ENCODE results near the gene CCDC178. TPM values are rescaled to one million over a fixed set of nuclear protein-coding genes. Genes with fewer than 3 reads are reported as not detected.
A peak's percentile ranks its signal among the peaks of the same experiment; 100 is the strongest.

CCDC178 gene
- total RNA-seq, 1 donor from 2014 or later = not detected

DNA sequence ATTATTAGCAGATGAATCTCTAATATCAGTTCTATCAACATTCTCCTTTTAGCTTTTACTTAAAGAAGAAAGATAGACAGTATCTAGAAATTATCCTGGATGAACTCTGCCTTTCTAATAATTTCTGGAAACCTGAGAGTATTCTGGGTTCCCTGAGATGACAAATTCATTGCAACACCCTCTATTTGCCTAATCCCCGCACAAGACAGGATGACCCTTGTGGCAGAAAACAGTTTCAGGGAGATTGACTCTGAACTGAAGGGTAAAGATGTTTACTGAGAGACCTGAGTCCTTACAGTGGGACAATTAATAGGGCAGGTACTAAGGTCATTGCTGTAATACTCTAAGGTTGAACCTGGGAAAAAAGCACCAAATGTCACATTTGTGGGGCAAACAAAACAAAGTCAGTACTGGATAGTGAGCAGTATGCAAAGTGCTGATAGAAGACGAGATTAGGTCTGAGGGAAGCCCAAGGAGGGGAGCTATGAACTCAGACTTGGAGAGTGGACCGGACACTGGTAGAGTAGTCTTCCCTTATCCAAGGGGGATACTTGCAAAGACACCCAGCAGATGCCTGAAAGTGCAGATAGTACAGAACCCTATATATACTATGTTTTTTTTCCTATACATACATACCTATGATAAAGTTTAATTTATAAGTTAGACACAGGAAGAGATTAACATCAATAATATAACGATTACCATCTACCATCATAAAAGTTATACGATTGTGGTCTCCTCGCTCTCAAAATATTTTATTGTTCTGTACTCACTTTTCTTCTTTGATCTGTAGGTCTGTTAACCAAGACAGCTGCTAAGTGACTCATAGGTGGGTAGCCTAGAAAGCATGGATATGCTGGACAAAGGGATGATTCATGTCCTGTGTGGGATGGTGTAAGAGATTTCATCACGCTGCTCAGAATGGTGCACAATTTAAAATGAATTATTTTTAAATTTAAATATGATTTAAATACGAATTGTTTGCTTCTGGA, 519.4 kb downstream of the CCDC178 start:
- DNase-seq (ENCODE audit: low read depth) = peak; percentile 89

DNA sequence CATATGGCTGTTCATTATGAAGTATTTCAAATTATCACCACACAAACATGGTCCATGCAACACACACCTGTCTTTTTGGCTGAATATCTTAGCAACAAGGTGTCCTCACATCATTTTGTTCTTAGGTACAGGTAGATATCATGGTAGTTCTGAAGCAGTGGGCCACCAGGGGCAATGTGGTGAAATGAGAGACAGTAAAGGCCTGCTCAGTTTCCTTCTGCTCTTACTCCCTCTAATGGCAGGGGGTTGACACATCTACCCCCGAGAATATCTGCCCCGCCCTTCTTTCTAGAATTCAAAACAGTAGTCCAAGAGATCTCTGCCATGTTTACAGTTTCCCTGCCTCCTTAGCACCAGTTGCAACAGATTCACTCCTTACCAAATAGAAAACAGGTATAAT, 520.7 kb downstream of the CCDC178 start:
- peak; percentile 61 for DNase-seq (ENCODE audit: low read depth)

DNA sequence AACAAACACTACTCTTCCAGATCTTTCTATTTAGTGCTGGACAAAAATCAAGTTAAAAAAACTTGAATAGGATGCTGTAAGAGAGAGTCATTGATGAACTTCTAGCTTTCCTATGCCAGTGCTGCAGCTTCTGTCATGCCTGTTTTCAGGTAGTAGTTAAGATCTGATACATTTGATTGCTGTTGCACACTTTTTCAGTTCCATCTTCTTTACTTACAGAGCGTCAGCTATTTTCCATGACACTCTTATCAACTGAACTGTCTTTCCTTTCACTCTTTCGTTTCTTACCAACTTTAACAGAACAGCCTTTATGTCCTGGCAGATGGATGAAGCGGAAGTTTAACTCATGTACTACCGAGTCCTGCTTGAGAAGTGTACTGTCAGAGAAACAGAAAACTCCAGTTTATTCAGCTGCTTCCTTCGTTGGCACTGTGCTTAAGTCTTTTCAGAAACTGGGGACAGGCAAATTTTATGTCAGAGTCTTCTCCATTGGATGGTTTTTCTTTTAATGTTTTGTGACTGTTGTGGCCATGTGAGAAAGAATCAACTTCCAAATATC, 521.8 kb downstream of the CCDC178 start:
- DNase-seq (ENCODE audit: low read depth) = no peak

DNA sequence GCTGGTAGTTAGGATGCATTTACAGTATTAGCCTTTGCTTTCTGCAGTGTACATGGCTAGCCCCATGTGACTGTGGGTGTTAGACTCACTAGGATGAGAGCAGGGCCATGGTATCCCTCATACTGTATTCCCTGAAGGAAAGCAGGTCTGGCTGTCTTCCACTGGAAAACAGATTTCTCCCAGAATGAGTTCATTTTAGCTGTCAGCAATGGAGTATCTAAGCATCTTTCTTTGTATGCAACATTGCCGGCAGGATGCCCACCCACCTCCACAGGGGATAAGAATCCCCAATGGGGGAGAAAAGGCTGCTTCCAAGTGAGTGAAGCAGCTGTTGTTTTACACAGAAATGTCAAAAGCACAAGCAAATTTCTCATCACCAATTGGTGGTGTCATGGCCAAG, 525.0 kb downstream of the CCDC178 start:
- DNase-seq (ENCODE audit: low read depth) = no peak

DNA sequence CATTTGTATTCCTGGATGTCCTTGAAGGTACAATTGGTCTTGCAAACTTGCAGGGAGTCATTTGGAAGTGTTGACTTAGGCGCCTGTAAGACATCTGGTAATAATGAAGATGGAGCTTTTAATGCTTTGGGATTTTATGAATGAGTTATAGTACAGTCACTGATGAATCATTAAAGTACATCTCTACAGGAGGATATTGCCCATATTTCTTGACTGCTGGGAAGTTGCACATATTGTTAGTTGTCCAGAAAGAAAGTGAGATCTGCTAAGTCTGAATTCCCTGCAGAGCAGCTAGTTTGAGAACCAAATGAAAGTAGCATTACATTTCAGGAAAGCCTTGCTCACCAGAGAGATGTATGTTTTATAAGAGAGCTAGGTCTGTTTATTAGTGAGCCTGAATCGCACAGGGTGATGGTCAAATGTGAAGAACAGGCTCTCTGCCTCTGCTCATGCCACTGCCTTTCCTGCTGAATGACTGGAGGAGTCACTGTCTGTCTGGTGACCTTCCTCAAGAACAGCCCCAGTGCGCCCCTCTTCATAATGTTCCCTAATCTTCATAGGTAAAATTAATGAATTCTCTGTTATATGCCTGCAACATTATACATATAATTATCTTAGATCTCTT, 528.7 kb downstream of the CCDC178 start:
- peak; percentile 17 for DNase-seq (ENCODE audit: low read depth)

DNA sequence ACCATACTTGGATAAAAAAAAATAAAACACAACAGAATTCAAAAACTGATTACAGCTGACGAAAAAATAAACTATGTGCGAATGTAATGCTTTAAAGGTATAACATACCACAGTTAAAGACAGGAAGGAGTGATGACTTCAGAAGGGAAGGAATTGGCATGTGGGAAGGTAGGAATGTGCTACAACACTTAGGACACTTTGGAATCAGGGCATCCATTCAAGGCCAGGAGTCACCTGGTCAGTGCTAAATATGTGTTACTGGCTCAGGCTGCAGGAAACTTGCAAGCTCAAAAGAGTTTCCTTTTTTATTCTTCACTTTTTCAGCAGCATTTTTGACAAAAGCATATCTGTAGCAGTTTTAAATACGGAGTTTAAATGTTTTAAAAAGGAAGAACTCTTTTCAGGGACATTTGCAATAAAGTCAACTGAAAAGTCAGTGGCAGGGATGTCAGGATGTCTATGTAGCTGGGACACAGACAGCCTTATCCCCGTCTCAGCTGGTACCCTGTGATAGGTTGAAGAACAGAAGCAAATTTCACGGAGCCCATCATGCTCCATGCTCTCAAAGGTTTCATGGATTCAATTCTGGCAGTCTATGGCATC, 529.7 kb downstream of the CCDC178 start:
- no peak for DNase-seq (ENCODE audit: low read depth)

DNA sequence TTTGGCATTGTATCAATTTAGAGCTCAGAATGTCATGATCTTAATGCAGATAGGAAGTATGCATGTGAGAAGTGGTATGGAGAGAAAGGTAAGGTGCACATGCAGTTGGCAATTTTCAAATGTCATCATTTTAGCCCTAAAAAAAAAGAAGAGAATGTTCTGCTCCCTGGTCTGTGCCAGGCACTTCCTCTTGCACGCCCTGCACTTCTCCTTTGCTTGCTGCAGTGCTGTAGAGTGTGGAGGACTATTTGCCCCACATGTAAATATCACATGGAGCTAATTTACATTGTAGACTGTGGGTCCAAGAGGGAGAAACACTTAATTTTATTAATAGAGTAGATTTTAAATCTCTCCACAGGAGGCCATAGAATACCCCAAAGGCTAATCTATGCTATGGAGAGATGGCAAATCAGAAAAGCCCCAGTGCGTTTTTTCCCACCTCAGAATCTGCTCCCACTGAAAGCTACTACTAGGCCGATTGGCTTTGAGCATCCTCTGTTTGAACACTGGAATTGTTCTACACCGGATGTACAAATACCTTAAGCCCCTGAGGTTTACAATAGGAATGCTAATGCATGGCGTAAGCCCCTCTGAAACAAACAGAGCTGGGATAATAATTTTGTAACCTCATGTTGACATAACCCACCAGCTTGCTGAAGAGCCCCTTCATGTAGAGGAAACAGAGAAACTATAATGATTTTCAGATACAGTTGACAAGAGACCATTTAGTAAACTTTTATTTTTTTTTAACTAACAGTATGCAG, 530.5 kb downstream of the CCDC178 start:
- DNase-seq (ENCODE audit: low read depth) = no peak

DNA sequence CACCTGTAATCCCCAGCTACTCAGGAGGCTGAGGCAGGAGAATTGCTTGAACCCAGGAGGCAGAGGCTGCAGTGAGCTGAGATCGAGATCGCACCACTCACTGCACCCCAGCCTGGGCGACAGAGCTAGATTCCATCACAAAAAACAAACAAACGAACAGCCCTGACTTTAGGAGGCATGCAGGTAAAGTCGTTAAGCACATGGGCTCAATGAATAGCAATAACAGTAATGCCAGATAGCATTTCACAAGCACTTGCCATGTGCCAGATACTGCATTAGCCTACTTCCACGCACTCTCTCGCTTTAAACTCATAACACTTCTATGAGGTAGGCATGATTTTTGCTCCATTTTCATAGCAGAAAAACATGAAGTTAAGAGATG, 532.1 kb downstream of the CCDC178 start:
- no peak for DNase-seq (ENCODE audit: low read depth)

DNA sequence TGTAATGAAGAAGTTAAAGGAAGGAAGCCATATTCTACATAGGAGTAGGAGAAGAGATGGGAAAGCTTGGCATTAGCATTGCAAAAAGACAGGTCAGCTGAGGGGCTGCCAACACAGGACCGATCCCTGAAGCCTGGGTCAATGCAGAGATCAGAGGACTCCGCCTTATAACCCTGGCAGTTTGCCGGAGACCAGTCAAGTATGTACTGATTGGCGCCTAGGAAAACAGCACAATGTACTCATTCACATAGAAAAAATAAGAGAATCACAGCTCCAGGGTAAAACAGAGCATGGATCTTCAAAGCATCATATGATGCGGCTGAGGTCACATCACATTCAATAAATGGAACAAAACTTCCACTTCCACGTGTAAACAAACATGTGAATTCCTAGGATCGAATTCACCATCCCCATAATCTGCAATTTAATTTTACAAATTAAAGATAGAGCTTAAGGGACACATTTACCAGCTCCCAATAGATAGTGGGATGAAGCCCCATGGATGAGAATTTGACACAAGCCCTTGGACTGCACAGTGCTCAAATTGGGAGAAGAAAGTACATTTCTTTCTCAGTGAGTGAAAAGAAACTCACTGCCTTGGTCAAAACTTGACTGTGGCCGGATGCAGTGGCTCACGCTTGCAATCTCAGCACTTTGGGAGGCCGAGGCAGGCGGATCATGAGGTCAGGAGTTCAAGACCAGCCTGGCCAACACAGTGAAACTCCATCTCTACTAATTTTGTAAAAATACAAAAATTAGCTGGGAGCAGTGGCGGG, 532.7 kb downstream of the CCDC178 start:
- no peak for DNase-seq (ENCODE audit: low read depth)

DNA sequence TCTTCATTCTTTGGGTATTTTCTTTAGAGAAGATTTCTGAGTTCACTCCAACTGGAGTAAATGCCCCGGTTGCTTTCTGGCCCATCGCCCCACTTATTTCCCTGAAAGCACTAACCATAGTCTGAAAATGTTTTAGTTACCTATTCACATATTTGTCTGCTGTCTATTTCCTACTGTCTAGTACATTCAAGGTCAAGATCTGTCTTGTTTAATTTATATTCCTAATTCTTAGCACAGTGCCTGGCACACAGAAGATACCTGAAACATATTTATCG, 533.3 kb downstream of the CCDC178 start:
- DNase-seq (ENCODE audit: low read depth) = no peak

DNA sequence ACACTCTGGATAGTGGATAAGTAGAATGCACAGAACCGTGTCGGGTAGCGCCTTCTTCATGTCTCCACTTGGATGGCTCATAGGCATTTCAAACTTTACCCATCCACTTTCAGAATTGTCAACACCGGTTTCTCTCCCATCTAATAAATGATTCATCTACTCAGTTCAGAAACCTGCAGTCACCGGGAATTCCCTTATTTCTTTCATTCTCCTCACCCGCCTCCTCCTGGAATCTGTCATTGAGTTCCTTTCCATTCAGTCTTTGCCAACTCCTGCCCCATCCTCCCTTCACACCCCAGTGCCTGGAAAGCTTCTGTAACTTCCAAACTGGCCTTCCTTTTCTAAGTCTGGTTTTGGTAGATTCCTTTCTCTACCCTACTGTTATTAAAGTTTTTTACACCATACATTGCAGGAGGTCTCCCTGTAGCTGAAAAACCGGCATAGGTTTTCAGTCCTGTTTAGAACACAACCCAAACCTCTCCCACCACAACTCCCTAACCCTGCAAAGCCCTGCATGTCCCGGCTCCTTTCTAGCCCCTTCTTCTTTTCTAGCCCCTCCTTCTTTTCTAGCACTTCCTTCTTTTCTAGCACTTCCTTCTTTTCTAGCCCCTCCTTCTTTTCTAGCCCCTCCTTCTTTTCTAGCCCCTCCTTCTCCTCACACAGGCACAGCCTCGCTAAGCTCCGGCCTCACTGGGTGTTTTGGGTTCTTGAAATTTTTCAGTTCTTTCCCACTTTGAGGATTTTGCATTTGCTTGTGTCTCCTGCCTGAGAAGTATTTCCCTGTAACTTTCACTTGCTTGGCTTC, 533.8 kb downstream of the CCDC178 start:
- no peak for DNase-seq (ENCODE audit: low read depth)

DNA sequence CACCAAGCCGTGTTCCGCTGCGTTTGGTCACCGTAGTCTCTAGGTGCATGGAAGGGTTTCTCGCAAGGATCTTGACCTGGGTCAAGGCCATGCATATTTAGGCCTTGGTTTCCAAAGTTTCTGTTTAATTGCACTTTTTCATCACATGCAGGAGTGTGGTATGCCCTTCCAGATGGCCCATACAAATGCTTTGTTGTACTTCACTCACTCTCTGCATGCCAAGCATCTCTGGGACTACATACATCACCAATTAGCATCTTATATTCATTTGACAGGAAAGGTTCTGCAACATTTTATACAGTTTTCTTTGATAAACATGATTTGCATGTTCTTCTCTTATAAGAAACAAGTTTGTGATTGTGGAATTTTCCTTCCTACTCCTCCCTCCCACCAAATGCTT, 534.9 kb downstream of the CCDC178 start:
- no peak for DNase-seq (ENCODE audit: low read depth)

DNA sequence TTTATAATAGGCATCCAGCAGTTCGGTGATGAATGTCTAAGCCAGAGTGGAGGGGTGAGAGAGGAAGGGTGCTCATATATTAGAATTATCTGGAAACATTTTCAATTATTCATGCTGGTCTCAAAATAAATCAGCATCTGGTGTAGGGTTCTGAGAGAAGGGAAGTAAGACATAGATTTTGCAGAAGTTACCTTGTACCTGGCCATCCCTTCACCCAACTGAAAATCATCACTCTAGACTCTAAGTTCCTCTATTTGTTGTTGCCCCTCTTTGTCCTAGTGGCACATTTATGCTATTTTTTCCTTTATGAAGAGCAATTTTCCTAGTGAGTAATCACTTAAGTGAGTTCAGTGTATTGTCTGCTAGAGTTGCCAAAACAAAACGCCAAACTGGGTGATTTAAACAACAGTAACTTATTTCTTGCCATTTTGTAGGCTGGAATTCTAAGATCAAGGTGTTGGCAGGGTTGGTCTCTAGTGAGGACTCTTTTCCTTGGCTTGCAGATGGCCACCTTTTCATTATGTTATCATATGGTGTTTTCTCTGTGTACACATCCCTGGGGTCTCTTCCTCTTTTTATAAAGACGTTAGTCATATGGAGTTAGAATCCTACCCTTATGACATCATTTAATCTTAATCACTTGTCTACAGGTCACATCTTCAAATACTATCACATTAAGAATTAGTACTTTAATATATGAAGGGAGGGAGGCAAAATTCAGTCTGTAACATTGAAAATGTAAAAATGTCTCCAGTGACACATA, 537.8 kb downstream of the CCDC178 start:
- DNase-seq (ENCODE audit: low read depth) = no peak

DNA sequence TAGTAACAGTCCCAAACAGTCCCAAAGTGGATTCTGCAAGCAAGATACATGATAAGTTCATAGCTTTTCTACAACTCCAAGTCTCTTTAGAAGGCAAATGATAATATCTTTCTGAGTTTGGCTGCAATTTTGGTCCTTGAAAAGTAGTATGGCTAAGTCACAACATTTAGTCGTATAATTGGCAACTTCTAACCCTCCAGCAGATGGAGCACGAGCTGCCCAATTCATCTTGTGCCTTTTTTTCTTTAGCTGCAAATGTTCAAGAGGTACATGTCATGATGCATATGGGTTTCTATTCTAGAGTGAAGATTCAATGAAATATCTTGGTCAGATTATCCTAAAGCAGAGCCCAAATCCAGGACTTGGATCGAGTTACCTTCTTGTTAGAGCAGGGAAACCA, 540.7 kb downstream of the CCDC178 start:
- peak; percentile 44 for DNase-seq (ENCODE audit: low read depth)

DNA sequence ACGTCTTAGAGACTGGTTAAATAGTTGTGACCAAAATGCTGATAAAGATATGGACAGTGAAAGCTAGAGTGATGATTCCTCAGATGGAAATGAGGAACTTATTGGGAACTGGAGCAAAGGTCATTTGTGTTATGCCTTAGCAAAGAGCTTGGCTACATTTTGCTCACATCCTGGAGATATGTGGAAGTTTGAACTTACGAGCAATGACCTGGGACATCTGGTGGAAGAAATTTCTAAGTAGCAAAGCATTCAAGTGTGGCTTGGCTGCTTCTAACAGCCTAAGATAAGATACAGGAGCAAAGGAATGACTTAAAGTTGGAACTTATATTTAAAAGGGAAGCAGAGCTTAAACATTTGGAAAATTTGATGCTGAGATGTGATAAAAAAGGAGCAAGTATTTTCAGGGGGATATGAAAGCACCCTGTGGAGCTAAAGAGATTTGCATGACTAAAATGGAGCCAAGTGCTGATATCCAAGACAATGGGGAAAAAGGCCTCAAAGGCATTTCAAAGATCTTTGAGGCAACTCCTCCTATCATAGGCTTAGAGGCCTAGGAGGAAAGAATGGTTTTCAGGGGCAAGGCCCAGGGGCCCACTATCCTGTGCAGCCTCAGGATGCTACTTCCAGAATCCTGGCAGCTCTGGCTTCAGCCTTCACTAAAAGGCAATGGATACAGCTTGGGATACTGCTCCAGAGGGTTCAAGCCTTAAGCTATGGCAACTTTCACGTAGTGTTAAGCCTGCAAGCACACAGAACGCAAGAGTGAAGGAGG, 543.6 kb downstream of the CCDC178 start:
- DNase-seq (ENCODE audit: low read depth) = no peak

DNA sequence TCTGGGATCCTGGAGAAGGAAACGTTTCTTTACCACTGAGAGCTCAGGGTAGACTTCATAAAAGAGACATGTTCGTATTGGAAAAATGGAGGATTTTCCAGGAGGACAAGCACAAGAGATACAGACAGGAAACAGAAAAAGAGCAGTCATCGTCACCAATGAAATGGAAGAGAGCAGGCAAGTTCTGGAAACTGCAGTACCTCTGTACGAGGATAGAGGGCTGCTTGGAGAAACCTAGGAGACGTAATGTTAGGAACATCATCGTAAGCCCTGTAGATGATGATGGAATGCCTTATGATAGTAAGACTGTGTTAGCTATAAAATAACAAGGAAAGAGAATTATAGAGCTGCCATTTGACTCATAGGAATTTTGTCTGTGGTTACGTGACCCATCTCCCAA, 546.6 kb downstream of the CCDC178 start:
- peak; percentile 9 for DNase-seq (ENCODE audit: low read depth)

DNA sequence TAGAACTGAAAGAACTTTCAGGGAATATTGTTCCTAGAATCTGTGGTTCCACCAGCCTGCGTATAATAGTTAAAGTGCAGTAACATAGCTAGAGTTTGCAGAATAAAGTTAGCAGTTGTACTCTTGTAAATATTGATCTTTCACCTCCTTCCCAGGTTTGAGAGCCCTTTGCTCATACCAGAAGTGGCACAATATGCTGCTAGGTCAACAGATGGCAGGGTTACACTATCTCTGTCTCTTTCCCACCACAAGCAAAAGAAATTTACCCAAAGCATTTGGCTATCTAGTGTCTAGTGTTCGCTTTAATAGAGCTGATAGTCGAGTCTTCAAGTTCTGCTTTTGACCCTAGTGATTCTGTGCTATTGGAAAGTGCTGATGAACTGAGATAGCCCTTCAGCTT, 548.7 kb downstream of the CCDC178 start:
- DNase-seq (ENCODE audit: low read depth) = peak; percentile 22

DNA sequence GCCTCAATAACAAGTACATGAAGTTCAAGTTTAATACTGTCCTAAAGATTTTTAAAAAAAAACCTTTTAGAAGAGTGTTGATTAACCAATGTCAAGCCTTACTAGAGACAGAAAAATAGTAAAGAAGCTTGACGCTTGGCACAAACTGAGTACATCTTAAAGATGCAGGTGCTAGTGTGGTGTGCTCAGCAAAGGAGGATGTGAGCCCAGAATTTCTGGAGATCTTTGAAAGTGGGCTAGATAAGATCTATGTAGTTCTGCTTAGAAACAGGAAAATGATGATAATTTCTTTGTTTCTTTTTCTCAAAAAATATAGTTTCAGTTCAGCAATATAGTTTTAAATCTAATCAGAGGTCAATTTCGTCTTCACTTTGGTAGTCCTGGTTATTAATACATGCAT, 549.4 kb downstream of the CCDC178 start:
- no peak for DNase-seq (ENCODE audit: low read depth)

Data from myocyte (in vitro differentiated cells).